ENCODE measurements around the gene PLCG2. TPM values are rescaled to one million over a fixed set of nuclear protein-coding genes. Genes with fewer than 3 reads are reported as not detected.
A peak's percentile ranks its signal among the peaks of the same experiment; 100 is the strongest.

Gene PLCG2
- total and polyA plus RNA-seq, 2 of the 8 experiments (the other 6 are each of a cell fraction or from before 2014, with no cell fraction given), result 6.1 to 6.9 TPM

DNA sequence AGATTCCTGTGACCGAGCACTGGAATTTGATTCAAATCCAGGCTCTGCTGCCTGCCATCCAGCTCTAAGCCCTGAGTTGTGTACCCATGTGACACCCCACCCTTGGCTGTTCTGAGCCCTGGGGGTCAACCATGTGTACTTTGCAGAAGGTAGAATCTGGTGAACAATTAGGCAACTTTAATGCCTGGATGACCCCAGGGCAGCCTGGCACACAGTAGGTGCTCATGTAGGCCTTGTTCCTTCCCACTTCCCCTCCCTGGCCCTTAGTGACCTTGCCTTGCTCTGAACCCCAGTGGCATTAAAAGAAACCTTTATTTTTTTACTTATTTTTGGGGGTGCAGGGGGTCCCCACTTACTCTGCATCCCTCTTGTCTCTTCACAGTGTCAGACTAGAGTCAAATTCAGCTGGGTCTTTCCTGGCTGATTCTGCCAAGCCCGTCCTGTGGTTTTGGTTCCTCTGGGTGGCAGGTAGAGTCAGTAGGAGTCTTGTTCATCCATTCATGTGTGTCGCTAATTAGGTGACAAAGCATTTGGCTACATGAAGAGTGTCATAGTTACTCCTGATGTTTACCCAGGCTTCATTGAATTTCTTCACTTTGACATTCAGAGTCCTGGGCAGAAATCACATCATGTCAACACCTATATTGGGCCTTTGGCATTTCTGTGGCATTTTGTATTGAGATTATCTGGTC is 89.1 kb downstream of the PLCG2 start:
- H4K5ac ChIP-seq (ENCODE audit: insufficient read length, low read depth, low read length), result no peak overlapping the region
- H3K14ac ChIP-seq (ENCODE audit: insufficient read length), result no peak overlapping the region
- H3K27ac ChIP-seq (ENCODE audit: low read depth, low read length), result no peak overlapping the region
- POLR2A ChIA-PET (ENCODE audit: partially characterized antibody), result no interaction called here
- FAIRE-seq (no peak), DNase-seq (ENCODE audit: low read depth in 1 of 2, low spot score in 2 of 2) (no peak)
- no peak overlapping the region for H3K4me2 ChIP-seq (ENCODE audit: insufficient read depth in 1 of 2, low read depth in 2 of 2, low read length in 2 of 2)
- no peak overlapping the region for H4K91ac ChIP-seq (replicated peaks; ENCODE audit: insufficient read length, low read length)
- no peak overlapping the region for H3K9ac ChIP-seq (replicated peaks in 1 of 4; ENCODE audit: extremely low read depth in 1 of 4, low read depth in 3 of 4, low read length in 3 of 4)
- no peak overlapping the region for H2AFZ ChIP-seq (ENCODE audit: low read length)
- H3K4me3 ChIP-seq (ENCODE audit: extremely low read depth in 1 of 4, insufficient read depth in 2 of 4, low read depth in 3 of 4, low read length in 4 of 4), result no peak overlapping the region
- TF ChIP-seq, protein P1, sequence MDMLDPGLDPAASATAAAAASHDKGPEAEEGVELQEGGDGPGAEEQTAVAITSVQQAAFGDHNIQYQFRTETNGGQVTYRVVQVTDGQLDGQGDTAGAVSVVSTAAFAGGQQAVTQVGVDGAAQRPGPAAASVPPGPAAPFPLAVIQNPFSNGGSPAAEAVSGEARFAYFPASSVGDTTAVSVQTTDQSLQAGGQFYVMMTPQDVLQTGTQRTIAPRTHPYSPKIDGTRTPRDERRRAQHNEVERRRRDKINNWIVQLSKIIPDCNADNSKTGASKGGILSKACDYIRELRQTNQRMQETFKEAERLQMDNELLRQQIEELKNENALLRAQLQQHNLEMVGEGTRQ (IDR thresholded peaks at IDR 0.05; ENCODE audit: low read length), result no peak
- no peak for TF ChIP-seq CBX5 (IDR thresholded peaks at IDR 0.05; ENCODE audit: low read depth, low read length)
- TF ChIP-seq BCL11A (IDR thresholded peaks at IDR 0.05; ENCODE audit: low read depth in 2 of 2, low read length in 2 of 2), result no peak
- no peak for TF ChIP-seq CHD2 (IDR thresholded peaks at IDR 0.05; ENCODE audit: low read length)
- TF ChIP-seq FOSL1 (IDR thresholded peaks at IDR 0.05; ENCODE audit: insufficient read depth, low read depth, low read length), result no peak
- TF ChIP-seq SRF (IDR thresholded peaks at IDR 0.05; ENCODE audit: low read depth, low read length), result no peak
- TF ChIP-seq RBBP5 (IDR thresholded peaks at IDR 0.05; ENCODE audit: borderline replicate concordance, low read depth, low read length), result no peak
- H2BK12ac ChIP-seq (ENCODE audit: low read depth, low read length), result no peak overlapping the region
- no peaks in the 10 kb centered on the region for H3K36me3 ChIP-seq (ENCODE audit: control insufficient read depth in 2 of 4, insufficient read depth in 4 of 4, low read length in 3 of 4)
- H3K9me3 ChIP-seq (ENCODE audit: insufficient read depth in 2 of 2, low read depth in 1 of 2, low read length in 1 of 2), result no peaks in the 10 kb centered on the region
- no peak overlapping the region for H3K23ac ChIP-seq (ENCODE audit: insufficient read length)
- peak overlapping the region; percentile 24 for H3K4ac ChIP-seq (replicated peaks; ENCODE audit: insufficient read length, low read depth, low read length)
- H3K23me2 ChIP-seq (ENCODE audit: low read depth, low read length), result no peaks in the 10 kb centered on the region
- H2BK15ac ChIP-seq (ENCODE audit: low read length), result no peak overlapping the region
- no peaks in the 10 kb centered on the region for H4K20me1 ChIP-seq (replicated peaks in 1 of 2; ENCODE audit: control insufficient read depth in 1 of 2, insufficient read depth in 2 of 2, low read length in 2 of 2)
- no peaks in the 10 kb centered on the region for H3K27me3 ChIP-seq (replicated peaks in 1 of 4; ENCODE audit: control insufficient read depth in 3 of 4, extremely low read depth in 1 of 4, insufficient read depth in 3 of 4, low read length in 3 of 4)
- no peak overlapping the region for H4K8ac ChIP-seq (ENCODE audit: extremely low read depth, insufficient read depth, low read length)
- no peaks in the 10 kb centered on the region for H3K79me2 ChIP-seq (ENCODE audit: control insufficient read depth in 1 of 2, insufficient read depth in 2 of 2, low read length in 2 of 2)
- H3K79me1 ChIP-seq (ENCODE audit: low read depth, low read length), result no peaks in the 10 kb centered on the region
- no peak overlapping the region for H2BK5ac ChIP-seq (ENCODE audit: low read depth, low read length)
- CTCF ChIA-PET (ENCODE audit: partially characterized antibody), result interaction anchor here (0.6 to 2.9 kb wide), 3 partner anchors 11 to 18 kb away, joined by 3 to 13 read pairs (median 3); no protein-coding TSS in a partner anchor
- no peak overlapping the region for H2BK20ac ChIP-seq (ENCODE audit: low read length)
- no peak overlapping the region for H3K56ac ChIP-seq (replicated peaks; ENCODE audit: insufficient read length, low read depth, low read length)
- H2BK120ac ChIP-seq (replicated peaks; ENCODE audit: low read depth, low read length), result no peak overlapping the region
- whole genome bisulfite sequencing, 2 experiments (ENCODE audit: extremely low coverage in 1 of 2, insufficient coverage in 1 of 2, insufficient read length in 1 of 2, insufficient replicate concordance in 2 of 2, low coverage in 1 of 2, low lambda C conversion rate in 2 of 2, missing lambda C conversion rate in 1 of 2), result 92% methylated on average over 3 of the region's 3 CpGs; no CpG with 5 or more reads in 1 of the 2 experiments
- no peak overlapping the region for H3K18ac ChIP-seq (ENCODE audit: extremely low read depth, low read length)
- peaks cover 0 to 18% (median 13%) of the 10 kb centered on the region in 4 experiments; a peak in 6 of 7 replicates for H3K4me1 ChIP-seq (replicated peaks in 1 of 4; ENCODE audit: control insufficient read depth in 3 of 4, insufficient read depth in 4 of 4, low read length in 3 of 4)
- no peak overlapping the region for H2AK5ac ChIP-seq (ENCODE audit: low read depth, low read length)
